Gastrocnemius medialis (tissue), 4 donors: Measurements from ENCODE around the gene GNL3.

ENCODE experiments used
- CTCF ChIP-seq, 5 experiments: fragments of 450-650 bp in 3 of 5; fragments of 200-600 bp in 2 of 5; sonication (generic) in 2 of 5; IDR thresholded peaks in 4 of 5; conservative IDR thresholded peaks in 1 of 5; 1 replicate in 4 of 5; 2 replicates in 1 of 5; pipeline ENCODE4 v1.5.1; 2016 to 2019; ENCODE audit warnings: antibody characterized with exemption in 5 of 5, mild to moderate bottlenecking in 3 of 5, moderate library complexity in 3 of 5
- POLR2A ChIP-seq, 2 donors: fragments of 450-650 bp; IDR thresholded peaks; one replicate each; pipeline ENCODE4 v1.6.1; 2017; ENCODE audit warnings: antibody characterized with exemption in 2 of 2, mild to moderate bottlenecking in 2 of 2, moderate library complexity in 2 of 2

GRCh38 chr3:52663098-52663497, 22.7 kb upstream of the GNL3 start:
- TF ChIP-seq CTCF (IDR thresholded peaks at IDR 0.05 in 4 of 5, conservative IDR thresholded peaks at IDR 0.05 in 1 of 5): no peak
- no peak for TF ChIP-seq POLR2A (IDR thresholded peaks at IDR 0.05)
